ENCODE data around the gene NAA80.
A peak's percentile ranks its signal among the peaks of the same experiment; 100 is the strongest.
"Not testable (repeated sequence)": the region's sequence is repeated elsewhere in the genome, so short reads cannot be mapped to it uniquely, and the experiment has no call there.

NAA80 gene

DNA sequence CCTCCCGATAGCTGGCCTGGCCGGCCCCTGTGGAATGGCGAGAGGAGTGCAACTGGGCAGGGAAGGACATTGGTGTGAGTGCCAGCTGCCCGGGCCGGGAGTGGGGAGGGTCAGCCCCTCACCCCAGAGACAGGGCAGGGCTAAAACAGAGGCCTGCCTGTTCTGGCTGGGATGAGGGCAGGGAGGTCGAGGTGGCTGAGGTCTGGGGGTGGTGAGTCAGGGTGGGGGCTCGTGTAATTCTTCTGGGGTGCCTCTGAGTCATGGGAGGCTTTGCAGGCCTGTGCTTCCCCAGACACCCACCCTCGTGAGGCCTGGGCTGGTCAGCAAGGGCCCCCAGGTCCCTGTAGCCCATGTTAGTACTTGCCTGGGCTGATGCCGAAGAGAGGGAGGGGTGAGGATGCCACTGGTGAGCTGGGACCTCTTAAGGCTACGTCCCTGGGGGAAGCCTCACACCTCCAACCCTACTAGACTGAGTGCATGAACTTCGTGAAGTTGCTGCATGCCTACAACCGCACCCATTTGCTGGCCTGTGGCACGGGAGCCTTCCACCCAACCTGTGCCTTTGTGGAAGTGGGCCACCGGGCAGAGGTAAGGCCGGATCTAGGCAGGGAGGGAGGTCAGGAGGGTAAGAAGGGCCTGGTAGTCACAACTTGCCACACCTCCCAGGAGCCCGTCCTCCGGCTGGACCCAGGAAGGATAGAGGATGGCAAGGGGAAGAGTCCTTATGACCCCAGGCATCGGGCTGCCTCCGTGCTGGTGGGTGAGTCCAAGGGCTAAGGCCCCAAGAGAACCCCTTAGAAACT is 28.6 kb downstream of the NAA80 start:
- no peak for DNase-seq (ENCODE audit: low read depth in 2 of 2)

DNA sequence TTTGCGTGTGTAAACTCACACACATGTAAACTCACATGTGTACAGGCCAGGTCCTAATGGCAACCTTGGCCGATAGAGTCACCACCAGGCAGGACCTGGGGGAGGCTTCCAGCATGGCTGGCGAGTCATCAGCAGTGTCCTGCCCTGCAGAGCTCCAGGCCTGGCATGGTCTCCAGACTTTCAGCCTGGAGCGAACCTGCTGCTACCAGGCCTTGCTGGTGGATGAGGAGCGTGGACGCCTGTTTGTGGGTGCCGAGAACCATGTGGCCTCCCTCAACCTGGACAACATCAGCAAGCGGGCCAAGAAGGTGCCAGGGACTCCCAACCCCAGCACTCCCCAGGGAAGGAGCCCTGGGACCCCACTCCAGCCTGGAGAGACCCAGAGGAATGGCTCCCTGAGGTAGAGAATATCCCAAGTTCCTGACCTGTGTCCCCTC is 29.2 kb downstream of the NAA80 start:
- no peak for DNase-seq (ENCODE audit: low read depth in 2 of 2)

DNA sequence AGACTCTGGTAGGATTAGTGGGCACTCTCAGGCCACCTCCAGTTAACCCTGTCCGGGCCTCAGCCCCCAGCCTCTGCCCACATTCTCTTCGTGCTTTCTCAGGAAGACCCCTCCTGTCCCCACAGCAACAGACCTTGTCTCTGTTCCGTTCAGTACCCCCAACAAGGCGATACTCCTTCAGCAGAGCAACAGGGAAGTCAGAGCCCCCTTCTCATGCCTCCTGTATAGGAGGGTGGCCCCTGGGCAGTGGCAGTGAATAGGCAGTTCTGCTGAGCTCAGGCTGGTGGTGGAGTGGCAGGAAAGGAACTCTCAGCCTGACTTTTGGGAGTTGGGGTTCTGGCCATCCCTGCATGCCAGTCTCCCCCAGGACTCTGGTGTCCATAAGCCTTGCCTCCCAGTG is 29.7 kb downstream of the NAA80 start:
- no peak for DNase-seq (ENCODE audit: low read depth in 2 of 2)

DNA sequence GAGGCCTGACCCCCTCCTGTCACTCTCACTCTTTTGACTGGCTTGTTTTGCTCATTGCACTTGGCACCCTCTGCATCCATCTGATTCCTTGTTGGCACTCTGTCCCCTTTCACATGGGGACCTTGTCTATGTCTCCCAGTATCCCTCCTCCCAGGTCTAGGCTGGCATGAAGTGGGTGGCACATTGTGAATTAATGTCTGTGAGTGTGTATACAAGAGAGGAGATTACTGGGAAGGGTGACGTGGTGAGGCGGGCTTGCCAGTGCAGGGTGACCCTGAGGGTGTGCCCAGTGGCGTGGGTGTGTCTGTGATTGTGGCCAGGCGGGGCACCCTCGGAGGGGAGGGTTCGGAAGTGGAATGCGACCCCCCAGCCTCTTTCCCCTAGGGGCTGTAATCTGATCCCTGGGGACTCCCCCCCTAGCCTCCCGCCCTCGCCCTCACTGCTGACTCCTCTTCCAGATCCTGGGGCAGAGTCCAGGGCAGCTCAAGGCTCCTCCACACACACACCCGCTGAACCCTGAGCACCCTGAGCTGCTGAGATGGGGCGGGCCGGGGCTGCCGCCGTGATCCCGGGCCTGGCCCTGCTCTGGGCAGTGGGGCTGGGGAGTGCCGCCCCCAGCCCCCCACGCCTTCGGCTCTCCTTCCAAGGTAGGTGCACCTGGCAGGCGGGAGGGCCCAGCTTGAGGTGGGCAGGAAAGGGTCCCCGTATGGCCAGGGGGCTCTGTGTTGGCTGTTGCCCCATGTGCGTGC is 30.3 kb downstream of the NAA80 start, which contains the start of gene SEMA3B:
Gene SEMA3B (plus strand): TSS at position 445 of the 749 bp plus-strand sequence. CDS start 94 bp downstream, at position 539.
- DNase-seq (ENCODE audit: low read depth in 2 of 2) = no peak

DNA sequence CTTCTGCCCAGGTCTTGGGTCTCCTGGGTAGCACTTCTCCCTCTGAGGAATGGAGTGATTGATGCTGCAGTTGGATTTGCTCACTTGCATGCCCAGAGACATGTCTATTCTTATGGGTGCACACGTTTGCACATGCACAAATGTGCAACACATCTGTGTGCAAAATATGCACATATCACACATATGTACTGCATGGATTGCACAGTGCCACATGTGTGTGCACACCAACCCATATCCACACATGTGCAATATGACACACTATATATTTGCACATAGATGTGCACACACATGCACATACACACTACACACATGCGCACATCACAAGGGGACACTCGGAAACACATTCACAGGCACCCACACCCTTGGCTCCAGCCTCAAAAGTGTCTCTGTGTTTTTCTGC is 30.9 kb downstream of the NAA80 start:
- DNase-seq (ENCODE audit: low read depth in 2 of 2) = no peak

DNA sequence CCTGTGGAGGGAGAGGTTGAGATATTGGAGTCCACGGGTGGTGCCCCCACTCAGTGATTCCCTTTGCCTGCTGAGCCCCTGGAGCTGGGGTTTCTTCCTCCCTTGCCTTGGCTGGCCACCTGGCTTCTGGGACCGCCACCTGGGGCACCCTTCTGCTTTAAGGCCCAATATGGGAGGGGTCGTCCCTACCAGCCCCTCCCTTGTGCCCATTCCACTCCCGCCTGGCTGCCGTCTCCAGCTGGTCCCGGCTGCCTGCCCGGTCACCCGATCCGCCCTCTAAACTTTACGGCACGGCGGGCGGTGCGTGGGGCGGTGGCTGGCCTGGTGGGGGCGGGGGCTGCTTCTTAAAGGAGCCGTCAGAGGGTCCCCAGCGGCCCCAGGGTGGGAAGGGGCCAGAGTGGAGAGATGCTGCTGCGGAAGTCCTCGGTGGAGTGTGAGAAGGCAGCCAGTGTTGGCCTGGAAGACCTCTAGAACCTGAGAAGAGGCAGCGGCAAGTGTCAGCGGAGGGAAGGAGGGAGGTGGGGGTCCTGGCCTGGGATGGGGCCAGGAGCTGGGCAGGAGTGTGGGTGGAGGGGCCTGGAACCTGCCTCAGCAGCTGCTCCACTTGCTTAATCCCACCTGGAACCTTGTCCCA is 31.8 kb downstream of the NAA80 start:
- DNase-seq (ENCODE audit: low read depth in 2 of 2) = no peak

DNA sequence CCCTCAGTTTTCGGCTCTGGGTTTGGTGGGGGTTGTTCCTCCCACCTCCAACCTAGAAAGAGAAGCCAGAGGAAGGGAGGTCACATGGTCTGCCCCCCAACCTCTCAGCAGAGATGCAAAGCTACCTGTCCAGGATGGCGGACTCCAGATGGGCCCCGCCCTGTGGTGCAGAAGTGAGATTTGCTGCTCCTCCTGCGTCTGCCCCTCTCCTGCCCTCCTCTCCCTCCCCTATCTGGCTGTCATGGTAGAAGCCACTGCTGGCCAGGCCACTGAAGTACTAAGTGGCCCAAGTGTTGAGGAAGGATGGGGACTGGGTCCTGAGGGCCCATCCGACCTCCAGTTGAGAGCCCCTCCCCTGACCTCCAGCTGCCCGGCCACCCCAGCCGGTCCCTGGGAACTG is 32.4 kb downstream of the NAA80 start:
- no peak for DNase-seq (ENCODE audit: low read depth in 2 of 2)

DNA sequence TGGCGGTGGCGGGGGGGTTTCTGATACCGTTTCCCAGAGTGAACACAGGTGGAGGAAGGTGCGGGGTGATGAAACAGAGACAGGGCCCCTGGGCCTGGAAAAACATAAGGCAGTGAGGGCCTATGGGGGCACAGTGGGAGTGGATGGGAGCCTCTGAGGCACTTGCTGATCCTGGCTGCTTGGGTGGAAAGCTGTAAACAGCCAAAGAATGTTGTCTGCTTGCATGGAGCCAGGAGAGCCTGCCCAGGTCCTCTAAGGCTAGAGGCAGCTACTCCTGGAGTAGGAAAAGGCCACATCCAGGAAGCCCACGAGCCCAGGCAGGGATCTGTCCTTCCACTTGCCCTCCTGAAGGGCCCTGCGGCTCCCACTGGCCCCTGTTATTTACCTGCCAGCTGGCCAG is 33.2 kb downstream of the NAA80 start:
- DNase-seq (ENCODE audit: low read depth in 2 of 2) = no peak

DNA sequence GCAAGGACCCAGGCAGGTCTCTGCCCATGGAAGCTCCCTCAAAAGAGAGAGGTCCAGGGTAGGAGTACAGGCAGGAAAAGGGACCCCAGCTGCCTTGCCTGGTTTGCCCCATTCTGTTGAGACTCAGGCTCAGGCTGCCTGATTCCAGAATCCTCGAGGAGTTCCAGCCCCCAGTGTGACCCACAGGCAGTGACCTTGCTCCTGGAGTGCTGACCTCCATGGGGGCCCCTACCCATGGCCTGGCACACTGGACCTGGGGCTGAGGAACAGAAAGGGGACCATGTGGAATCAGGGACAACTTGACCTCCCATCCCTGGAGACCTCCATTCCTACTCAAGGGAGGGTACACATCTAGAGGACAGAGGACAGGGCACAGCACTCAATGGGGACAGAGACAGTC is 33.6 kb downstream of the NAA80 start:
- no peak for DNase-seq (ENCODE audit: low read depth in 2 of 2)

DNA sequence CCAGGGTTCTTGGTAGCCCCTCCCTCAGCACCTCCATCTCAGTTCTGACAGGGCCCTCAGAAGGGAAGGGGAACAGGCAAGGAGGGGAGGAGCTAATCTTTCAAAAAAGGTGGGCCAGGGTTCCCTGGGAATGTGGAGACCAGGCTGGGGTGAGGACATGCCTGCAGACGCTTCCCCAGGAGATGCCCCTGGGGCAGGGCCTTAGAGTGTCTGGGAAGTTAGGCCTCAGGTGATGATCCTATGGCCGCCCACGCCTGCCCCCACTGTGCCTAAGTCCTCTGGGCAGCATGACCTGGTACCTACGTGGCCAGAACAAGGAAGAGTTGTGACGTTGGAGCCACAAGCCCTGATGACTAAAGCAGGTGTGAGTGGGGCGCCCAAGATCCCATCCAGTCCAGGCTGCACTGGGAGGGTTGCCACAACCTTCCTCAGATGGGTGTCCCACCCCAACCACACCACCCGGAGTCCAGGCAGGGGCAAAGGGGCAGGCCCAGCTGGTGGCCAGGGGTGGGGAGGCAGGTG is 34.2 kb downstream of the NAA80 start:
- no peak for DNase-seq (ENCODE audit: low read depth in 2 of 2)

DNA sequence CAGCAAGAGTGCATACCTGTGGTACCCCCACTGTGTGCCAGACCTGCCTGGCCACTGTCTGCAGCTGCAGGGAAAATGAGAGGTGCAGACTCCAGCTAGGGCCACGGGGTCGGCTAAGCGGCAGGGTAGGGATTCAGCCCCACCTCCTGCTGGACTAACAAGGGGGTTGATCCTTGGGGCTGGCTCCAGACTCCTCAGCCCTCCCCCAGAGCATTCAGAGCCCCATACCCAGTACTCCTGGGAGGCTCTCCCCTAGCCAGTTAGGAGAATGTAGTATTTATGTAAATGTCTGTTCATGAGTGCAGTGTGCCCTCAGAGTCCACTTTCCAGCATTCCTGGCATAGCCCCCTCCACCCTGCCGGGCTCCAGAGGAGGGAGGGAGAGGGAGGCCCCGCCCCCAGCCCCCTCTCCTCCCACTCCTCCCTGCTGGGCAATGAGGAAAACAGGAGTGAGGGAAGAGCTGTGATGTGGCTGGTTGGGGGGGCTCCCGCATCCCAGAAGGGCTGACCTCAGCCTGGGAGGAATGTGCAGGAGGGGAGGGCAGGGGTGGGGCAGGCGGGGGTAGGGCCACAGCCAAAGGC is 34.7 kb downstream of the NAA80 start:
- no peak for DNase-seq (ENCODE audit: low read depth in 2 of 2)

DNA sequence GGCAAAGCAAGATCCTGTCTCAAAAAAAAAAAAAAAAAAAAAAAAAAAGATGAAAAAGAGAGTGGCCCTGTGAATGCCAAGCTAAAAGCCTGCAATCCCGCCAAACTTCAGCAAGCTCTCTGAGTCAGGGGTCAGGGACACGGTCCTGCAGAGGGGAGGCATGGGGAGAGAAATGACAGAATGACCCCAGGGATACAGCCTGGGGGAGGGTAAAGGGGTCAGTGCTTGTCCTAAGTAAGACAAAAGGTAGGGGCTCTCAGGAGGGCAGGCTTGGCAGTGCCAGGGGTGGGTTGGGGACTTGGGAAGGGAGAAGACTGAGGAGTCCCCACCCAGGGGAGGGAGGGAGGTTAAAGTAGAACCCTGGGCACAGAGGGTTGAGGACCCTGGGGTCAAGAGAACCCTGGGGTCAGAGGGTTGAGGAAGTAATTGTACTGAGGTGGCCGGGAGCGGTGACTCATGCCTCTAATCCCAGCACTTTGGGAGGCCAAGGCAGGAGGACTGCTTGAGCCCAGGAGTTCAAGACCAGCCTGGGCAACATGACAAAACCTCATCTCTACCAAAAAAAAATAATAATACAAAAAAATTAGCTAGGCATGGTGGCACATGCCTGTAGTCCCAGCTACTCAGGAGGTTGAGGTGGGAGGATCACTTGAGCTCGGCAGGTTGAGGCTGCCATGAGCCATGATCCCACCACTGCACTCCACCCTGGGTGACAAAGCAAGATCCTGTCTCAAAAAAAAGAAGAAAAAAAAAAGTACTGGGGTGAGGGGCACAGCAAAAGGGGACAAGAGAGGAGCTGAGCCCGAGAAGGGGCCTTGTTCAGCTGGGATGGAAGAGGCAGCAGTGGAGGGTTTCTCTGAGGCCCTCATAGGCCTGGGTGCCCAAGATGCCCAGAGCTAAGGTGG is 35.5 kb downstream of the NAA80 start:
- no peak for DNase-seq (ENCODE audit: low read depth in 2 of 2)

DNA sequence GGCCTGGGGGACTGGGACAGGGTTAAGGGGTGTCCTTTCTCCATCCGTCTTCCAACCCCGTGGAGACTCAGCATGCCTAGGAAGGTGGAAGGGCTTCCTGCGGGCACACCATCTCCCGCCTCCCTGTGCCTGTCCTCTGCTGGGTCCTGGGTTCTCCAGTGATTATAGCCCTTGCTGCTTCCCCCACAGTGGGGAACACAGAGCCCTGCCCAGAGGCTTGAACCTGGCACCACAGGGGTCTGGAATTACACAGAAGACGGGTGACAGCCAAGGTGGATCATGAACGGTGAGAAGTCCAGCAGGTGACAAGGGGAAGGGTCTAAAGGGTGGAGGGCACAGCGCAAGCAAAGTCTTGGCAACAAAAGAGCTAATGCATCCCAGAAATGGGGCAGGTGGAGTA is 36.4 kb downstream of the NAA80 start:
- no peak for DNase-seq (ENCODE audit: low read depth in 2 of 2)

DNA sequence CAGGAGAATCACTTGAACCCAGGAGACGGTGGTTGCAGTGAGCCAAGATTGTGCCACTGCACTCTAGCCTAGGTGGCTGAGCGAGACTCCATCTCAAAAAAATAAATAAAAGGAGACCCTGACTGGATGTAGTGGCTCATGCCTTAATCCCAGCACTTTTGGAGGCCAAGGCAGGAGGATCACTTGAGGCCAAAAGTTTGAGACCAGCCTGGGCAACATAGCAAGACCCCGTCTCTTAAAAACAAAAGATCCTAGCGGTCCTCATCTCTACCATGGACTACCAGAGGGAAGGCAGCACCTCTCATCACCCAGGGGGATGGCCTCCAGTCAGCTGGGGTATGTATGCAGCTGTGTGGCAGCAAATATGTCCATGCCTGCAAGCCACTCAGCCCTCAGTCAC is 37.0 kb downstream of the NAA80 start:
- not testable (repeated sequence) for DNase-seq (ENCODE audit: low read depth in 2 of 2)

DNA sequence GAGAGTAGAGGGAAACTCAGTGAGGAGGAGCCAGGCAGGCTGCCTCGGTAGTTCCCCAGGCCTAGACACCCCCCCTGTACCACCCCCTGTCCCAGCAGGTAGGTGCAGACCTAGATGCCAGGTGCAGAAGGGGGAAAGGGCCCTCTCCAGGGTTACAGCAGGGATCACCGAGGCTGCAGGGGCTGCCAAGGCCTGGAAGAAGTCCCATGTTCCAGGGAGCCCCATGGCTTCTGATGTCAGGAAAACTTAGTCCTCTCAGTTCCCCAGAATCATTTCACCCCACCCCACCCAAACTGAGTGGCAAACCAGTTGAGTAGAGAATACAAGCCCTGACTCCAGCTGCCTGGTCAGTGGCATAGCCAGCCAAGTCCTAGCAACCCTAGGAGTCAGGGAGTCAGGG is 37.7 kb downstream of the NAA80 start:
- DNase-seq (ENCODE audit: low read depth in 2 of 2) = no peak

DNA sequence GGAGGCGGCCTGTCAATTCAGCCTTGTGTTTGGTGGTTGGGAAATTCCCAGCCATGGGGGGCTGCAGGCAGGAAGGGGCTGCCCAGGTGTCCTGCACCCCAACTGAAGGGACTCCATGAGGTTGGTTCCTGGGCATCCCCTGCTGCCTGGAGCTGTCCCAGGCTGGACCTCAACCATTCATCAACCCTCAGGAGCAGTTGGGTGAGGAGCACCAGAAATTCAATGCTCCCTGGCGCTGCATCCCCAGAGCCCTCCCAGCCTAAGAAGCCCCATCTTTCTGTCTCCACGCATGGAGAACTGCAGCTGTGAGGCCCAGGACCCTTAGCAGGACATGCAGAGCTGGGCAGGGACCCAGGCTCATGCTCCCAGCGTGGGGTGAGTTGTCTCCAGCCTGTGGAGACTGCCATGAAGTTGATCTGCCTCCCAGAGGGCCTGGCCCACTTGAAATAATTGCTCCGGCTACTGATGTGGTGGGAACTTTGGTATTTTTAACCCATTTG is 38.2 kb downstream of the NAA80 start:
- DNase-seq (ENCODE audit: low read depth in 2 of 2) = no peak

DNA sequence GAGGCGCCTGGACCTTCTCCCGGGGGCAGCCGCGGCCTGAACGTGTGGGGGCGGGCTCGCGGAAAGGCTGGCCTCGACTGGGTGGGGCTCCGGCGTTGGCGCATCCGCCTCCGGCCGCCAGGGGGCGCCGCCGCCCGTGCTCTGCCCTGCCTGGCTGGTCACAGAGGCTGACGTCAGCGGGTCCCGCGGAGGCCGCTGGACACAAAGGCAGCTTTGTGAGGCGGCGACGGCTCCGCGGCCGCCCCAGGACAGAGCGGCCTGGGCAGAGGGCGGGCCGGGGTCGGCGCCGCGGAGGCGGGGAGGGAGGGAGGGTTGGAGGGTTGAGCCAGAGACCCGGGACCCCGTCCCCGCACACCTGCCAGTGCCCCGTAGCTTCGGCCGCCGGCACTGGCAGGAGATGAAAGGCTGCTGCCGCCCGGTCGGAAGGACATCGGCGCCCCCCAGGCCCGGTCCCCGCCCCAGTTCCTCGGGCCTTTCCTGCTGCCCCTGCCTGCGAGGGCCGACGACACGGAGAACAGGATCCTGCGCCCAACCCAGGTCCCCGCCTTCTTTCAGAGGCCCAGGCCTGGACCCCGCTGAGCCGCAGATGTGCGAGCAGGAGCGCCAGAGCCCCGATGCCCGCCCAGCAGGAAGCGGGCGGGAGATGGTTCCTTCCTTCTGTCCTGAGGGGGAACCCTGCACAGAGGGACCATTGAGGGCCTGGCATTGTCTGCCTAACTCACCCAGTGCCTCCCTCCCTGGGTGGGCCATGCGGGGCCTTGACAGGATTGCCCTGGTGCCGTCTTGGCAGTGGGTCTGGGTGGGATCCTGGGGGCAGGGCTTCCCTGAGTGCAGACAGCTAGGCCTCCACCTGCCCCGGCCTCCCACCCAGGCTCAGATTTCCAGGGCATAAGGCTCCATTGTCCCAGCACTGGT is 38.9 kb downstream of the NAA80 start:
- peak; percentile 83 for DNase-seq (ENCODE audit: low read depth in 2 of 2)

DNA sequence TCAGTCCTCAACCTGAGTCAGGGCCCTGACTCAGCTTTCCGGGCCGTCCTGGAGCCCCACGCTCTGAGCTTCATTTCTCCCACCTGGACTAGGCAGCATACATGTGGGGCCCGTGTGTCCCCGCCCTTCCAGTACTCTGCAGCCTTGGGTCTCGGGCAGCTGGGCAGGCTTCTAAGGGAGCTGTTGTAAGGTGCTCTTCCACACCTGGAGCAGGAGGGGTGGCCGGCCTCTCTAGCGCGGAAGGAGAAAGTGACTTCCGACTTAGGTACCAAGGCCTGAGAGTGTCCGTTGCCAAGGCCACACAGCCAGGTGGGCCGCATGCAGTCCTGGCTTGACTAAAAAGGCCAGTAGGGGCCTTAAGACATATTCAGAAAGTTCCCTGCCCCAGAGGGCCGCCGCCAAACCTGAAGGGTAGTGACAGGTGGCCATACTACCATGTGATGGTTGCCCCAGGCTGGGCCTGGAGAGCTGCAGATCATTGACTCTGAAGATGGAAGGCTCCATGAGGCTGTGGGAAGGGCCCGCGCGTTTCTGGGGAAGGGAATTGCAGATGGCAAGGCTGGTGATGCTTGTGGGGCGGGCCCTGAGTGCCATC is 39.7 kb downstream of the NAA80 start:
- DNase-seq (ENCODE audit: low read depth in 2 of 2) = no peak

DNA sequence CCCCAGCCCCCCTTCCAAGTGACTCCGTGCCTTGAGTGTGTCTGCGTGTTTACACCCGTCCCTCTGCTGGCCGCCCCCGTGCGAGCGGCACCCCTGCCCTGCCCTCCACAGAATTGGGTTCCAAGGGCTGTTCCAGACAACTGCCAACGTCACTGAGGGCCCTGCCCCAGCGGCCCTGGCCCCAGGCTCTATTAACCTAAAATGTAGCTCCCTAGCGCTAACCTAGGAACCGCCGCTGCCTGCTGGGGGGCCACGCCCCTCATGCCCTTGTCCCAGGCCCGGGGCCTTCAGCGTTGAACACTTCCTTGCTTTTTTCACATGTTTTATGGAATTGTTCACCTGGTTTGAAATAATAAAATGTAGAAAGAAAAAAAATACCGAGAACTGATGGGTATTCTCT is 40.2 kb downstream of the NAA80 start:
- DNase-seq (ENCODE audit: low read depth in 2 of 2) = no peak

Data from stimulated activated CD8-positive, alpha-beta memory T cell treated with anti-CD3 and anti-CD28 coated beads, Interleukin-2, amount 100 ng/mL, for 48 hours (primary cell).